ENCODE results near the gene SLC25A19.

DNA sequence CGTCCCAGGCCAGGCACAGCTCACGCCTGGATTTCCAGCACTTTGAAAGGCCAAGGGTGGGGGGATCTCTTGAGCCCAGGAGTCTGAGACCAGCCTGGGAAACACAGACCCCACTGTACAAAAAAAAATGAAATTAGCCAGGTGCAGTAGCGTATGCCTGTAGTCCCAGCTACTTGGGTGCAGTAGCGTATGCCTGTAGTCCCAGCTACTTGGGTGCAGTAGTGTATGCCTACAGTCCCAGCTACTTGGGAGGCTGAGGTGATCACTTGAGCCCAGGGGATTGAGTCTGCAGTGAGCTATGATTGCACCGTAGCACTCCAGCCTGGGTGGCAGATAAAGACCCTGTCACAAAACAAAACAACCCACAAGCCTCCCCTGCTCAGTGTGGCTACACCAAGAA is 27.0 kb upstream of the SLC25A19 start:
- TF ChIP-seq ATF7 (IDR thresholded peaks at IDR 0.05) = no peak
- no peak for TF ChIP-seq EP300 (IDR thresholded peaks at IDR 0.05; ENCODE audit: low read length)
- TF ChIP-seq XRCC3 (IDR thresholded peaks at IDR 0.05) = no peak
- no peak for TF ChIP-seq CTCF (IDR thresholded peaks at IDR 0.05 in 2 of 3, conservative IDR thresholded peaks at IDR 0.05 in 1 of 3; ENCODE audit: insufficient read depth in 2 of 3, low read depth in 1 of 3, low read length in 3 of 3)
- no peak for TF ChIP-seq NR3C1 (CRISPR knock-in tag; IDR thresholded peaks at IDR 0.05)
- no peak for TF ChIP-seq ZNF316 (IDR thresholded peaks at IDR 0.05)
- no peak for TF ChIP-seq CBX5 (IDR thresholded peaks at IDR 0.05; ENCODE audit: borderline replicate concordance, low read depth)
- no peak for TF ChIP-seq TEAD4 (IDR thresholded peaks at IDR 0.05; ENCODE audit: low read length)
- TF ChIP-seq TEAD4 (CRISPR knock-in tag; IDR thresholded peaks at IDR 0.05; ENCODE audit: borderline replicate concordance) = no peak
- no peak for TF ChIP-seq NFYB (IDR thresholded peaks at IDR 0.05; ENCODE audit: extremely low read depth, insufficient read length)
- no peak for TF ChIP-seq XRCC5 (IDR thresholded peaks at IDR 0.05; ENCODE audit: low read depth, low read length)
